ENCODE measurements around the gene POU2AF2. TPM values are rescaled to one million over a fixed set of nuclear protein-coding genes. Genes with fewer than 3 reads are reported as not detected.

The POU2AF2 gene
- total RNA-seq, 4 donors from 2014 or later = 0.36 to 0.86 (median 0.51) TPM; not detected in 1

- peaks cover 0 to 6% of the 10 kb centered on the region in 2 donors for H3K4me1 ChIP-seq
- TF ChIP-seq CTCF (IDR thresholded peaks at IDR 0.05 in 4 of 5, conservative IDR thresholded peaks at IDR 0.05 in 1 of 5) = no peak
- no peak for TF ChIP-seq POLR2A (IDR thresholded peaks at IDR 0.05)
- peak within 1 kb of the TSS; percentile 60 to 75 (median 67) for H3K4me3 ChIP-seq
- peak; percentile 8 to 34 for ATAC-seq
- peak within 1 kb of the TSS; percentile 43 to 68 (median 58) for H3K27ac ChIP-seq
- DNase-seq = no peak
- no peaks in the 10 kb centered on the region for H3K9me3 ChIP-seq
- H3K36me3 ChIP-seq = no peaks in the 10 kb centered on the region
- in situ Hi-C loops (cut with MboI; ENCODE audit: low sequenced_read_pairs in 4 of 4) = no loop called here
- H3K27me3 ChIP-seq = no peaks in the 10 kb centered on the region
- intact Hi-C loops (cut with DNase I; ENCODE audit: low total_unique reads) = no loop called here
These were observed 53.0 kb downstream of the POU2AF2 start, which contains the start of gene POU2AF3 for GRCh38 chr11:111298413-111299100. Gene POU2AF3 (plus strand): TSS chr11:111298546. CDS start chr11:111298582, 36 bp downstream.

GRCh38 chr11:111299101-111300026 lies 53.8 kb downstream of the POU2AF2 start:
- TF ChIP-seq CTCF (IDR thresholded peaks at IDR 0.05 in 4 of 5, conservative IDR thresholded peaks at IDR 0.05 in 1 of 5) (peak in 4 of 5 experiments; percentile 38 to 67 (median 60)), POLR2A (IDR thresholded peaks at IDR 0.05) (no peak)
- ATAC-seq (peak; percentile 77 to 81), DNase-seq (peak in 1 of 2 donors; percentile 25)
- H3K4me1 ChIP-seq = peaks cover 0 to 6% of the 10 kb centered on the region in 2 donors
- in situ Hi-C loops (cut with MboI; ENCODE audit: low sequenced_read_pairs in 4 of 4) = no loop called here
- no peaks in the 10 kb centered on the region for H3K27me3 ChIP-seq
- intact Hi-C loops (cut with DNase I; ENCODE audit: low total_unique reads) = no loop called here
- no peaks in the 10 kb centered on the region for H3K9me3 ChIP-seq
- H3K4me3 ChIP-seq = peak overlapping the region; percentile 60 to 75 (median 67)
- H3K27ac ChIP-seq = peak overlapping the region; percentile 43 to 68 (median 58)
- no peaks in the 10 kb centered on the region for H3K36me3 ChIP-seq

- no peak for DNase-seq
- Histone ChIP-seq H3K4me3 (no peak overlapping the region), H3K27me3 (no peaks in the 10 kb centered on the region), H3K4me1 (peaks cover 0 to 6% of the 10 kb centered on the region in 2 donors), H3K36me3 (no peaks in the 10 kb centered on the region), H3K27ac (no peak overlapping the region), H3K9me3 (no peaks in the 10 kb centered on the region)
- in situ Hi-C loops (cut with MboI; ENCODE audit: low sequenced_read_pairs in 4 of 4) = no loop called here
- ATAC-seq = no peak
- TF ChIP-seq POLR2A (IDR thresholded peaks at IDR 0.05) = no peak
- no peak for TF ChIP-seq CTCF (IDR thresholded peaks at IDR 0.05 in 4 of 5, conservative IDR thresholded peaks at IDR 0.05 in 1 of 5)
- intact Hi-C loops (cut with DNase I; ENCODE audit: low total_unique reads) = no loop called here
These were observed 55.0 kb downstream of the POU2AF2 start for GRCh38 chr11:111300569-111300968.

- no peaks in the 10 kb centered on the region for H3K27me3 ChIP-seq
- DNase-seq (no peak), ATAC-seq (no peak)
- intact Hi-C loops (cut with DNase I; ENCODE audit: low total_unique reads) (no loop called here), in situ Hi-C loops (cut with MboI; ENCODE audit: low sequenced_read_pairs in 4 of 4) (no loop called here)
- H3K36me3 ChIP-seq = no peaks in the 10 kb centered on the region
- no peak overlapping the region for H3K27ac ChIP-seq
- TF ChIP-seq CTCF (IDR thresholded peaks at IDR 0.05 in 4 of 5, conservative IDR thresholded peaks at IDR 0.05 in 1 of 5) (no peak), POLR2A (IDR thresholded peaks at IDR 0.05) (no peak)
- peaks cover 0 to 6% of the 10 kb centered on the region in 2 donors for H3K4me1 ChIP-seq
- H3K9me3 ChIP-seq = no peaks in the 10 kb centered on the region
- no peak overlapping the region for H3K4me3 ChIP-seq
These were observed 55.7 kb downstream of the POU2AF2 start for GRCh38 chr11:111301004-111301841.

All from gastrocnemius medialis (tissue), 4 donors.